GM10847 (cell line): ENCODE measurements around the gene SULF2.

Source experiments
- POLR2A ChIP-seq: IDR thresholded peaks from 2 replicates; pipeline ENCODE4 v1.6.1; 2011; ENCODE audit not compliant: insufficient read length; ENCODE audit errors: extremely low read depth

SULF2 gene

GRCh38 chr20:47788741-47789080, 3.4 kb upstream of the SULF2 start:
- no peak for TF ChIP-seq POLR2A

- TF ChIP-seq POLR2A = no peak
Observed at GRCh38 chr20:47786765-47787107, 1.5 kb upstream of the SULF2 start.

- TF ChIP-seq POLR2A = no peak
Observed at GRCh38 chr20:47785854-47786764, 828 bp upstream of the SULF2 start.

GRCh38 chr20:47784599-47785310, 526 bp downstream of the SULF2 start:
- TF ChIP-seq POLR2A = no peak

- TF ChIP-seq POLR2A = no peak
Observed at GRCh38 chr20:47783828-47784598, 1.3 kb downstream of the SULF2 start.

- TF ChIP-seq POLR2A = no peak
Observed at GRCh38 chr20:47782920-47783552, 2.2 kb downstream of the SULF2 start.

- TF ChIP-seq POLR2A = no peak
Observed at GRCh38 chr20:47782076-47782475, 3.2 kb downstream of the SULF2 start.

- no peak for TF ChIP-seq POLR2A
Observed at GRCh38 chr20:47781632-47782031, 3.6 kb downstream of the SULF2 start.

- TF ChIP-seq POLR2A = no peak
Observed at GRCh38 chr20:47780720-47781389, 4.4 kb downstream of the SULF2 start.

- TF ChIP-seq POLR2A = no peak
Observed at GRCh38 chr20:47778398-47779354, 6.6 kb downstream of the SULF2 start.

- TF ChIP-seq POLR2A = no peak
Observed at GRCh38 chr20:47777220-47777619, 8.1 kb downstream of the SULF2 start.

GRCh38 chr20:47776639-47777038, 8.6 kb downstream of the SULF2 start:
- TF ChIP-seq POLR2A = no peak

- no peak for TF ChIP-seq POLR2A
Observed at GRCh38 chr20:47775841-47776240, 9.4 kb downstream of the SULF2 start.

GRCh38 chr20:47775039-47775438, 10.2 kb downstream of the SULF2 start:
- no peak for TF ChIP-seq POLR2A
